GM12878 (cell line): ENCODE results near the gene RAB31. TPM values are rescaled to one million over a fixed set of nuclear protein-coding genes. Genes with fewer than 3 reads are reported as not detected.

ENCODE experiments used
- ATAC-seq: fragments of 200-7000 bp; cut with Tn5 transposase; 3 replicates; pipeline ENCODE4 v1.9.1; 2020; ENCODE audit warnings: mild to moderate bottlenecking, moderate library complexity
- BruUV-seq: library from RNA; stranded (reverse); fragments of 400-500 nt; replicated peaks from 2 replicates; lab custom pipeline; 2021; lab: Mats Ljungman, UMichigan
- CTCF ChIA-PET: fragments of 300-600 bp; sonication (Branson Sonifier 250); formaldehyde crosslinking; extraction: SDS; loops from one replicate; lab custom pipeline; 2021; ENCODE audit warnings: inconsistent platforms; lab: Yijun Ruan, JAX
- POLR2A ChIA-PET: fragments of 350-600 bp; formaldehyde crosslinking; extraction: SDS; loops from one replicate; lab custom pipeline; 2021; ENCODE audit warnings: inconsistent platforms; lab: Charles Lee
- RAD21 ChIA-PET: fragments of 300-600 bp; sonication (Branson Sonifier 250); formaldehyde crosslinking; loops from one replicate; lab custom pipeline; 2023; ENCODE audit warnings: antibody characterized with exemption; ENCODE audit not compliant: unreplicated experiment; lab: Charles Lee
- SMC1A ChIA-PET: fragments of 300-600 bp; sonication (Branson Sonifier 250); formaldehyde crosslinking; loops from one replicate; lab custom pipeline; 2023; ENCODE audit not compliant: unreplicated experiment, uncharacterized antibody; lab: Charles Lee
- DNase-seq: peaks from one replicate; pipeline ENCODE4 v3.0.0-alpha.2; 2011; ENCODE audit warnings: low read depth, low spot score
- FAIRE-seq: peaks from 3 replicates; lab custom pipeline; 2011; peaks lifted over from hg19 to GRCh38; lab: Jason Lieb, UNC
- H2AFZ ChIP-seq: 2 replicates; pipeline ENCODE4 v1.6.0; 2011; ENCODE audit warnings: low read depth, low read length, control low read depth; ENCODE audit not compliant: control insufficient read depth
- H3K27ac ChIP-seq: 2 replicates; pipeline ENCODE4 v1.5.1; 2011; ENCODE audit warnings: control low read depth; ENCODE audit not compliant: control insufficient read depth, insufficient read depth
- H3K27me3 ChIP-seq, 2 experiments: replicated peaks in 1 of 2; 2 replicates each; pipeline versions ENCODE4 v1.6.0 to v1.6.1; 2011; ENCODE audit warnings: low read length in 1 of 2; ENCODE audit not compliant: control insufficient read depth in 2 of 2, insufficient read depth in 2 of 2
- H3K36me3 ChIP-seq, 2 experiments: 2 replicates each; pipeline ENCODE4 v1.5.1; 2011; ENCODE audit warnings: low read length in 1 of 2; ENCODE audit not compliant: control insufficient read depth in 2 of 2, insufficient read depth in 2 of 2
- H3K4me1 ChIP-seq: 2 replicates; pipeline ENCODE4 v1.6.1; 2011; ENCODE audit warnings: mild to moderate bottlenecking, low read length, moderate library complexity, mixed read lengths; ENCODE audit not compliant: control insufficient read depth, insufficient read depth
- H3K4me2 ChIP-seq: 2 replicates; pipeline ENCODE4 v1.6.0; 2011; ENCODE audit warnings: control low read depth; ENCODE audit not compliant: control insufficient read depth, insufficient read depth
- H3K4me3 ChIP-seq: fragments of 200-600 bp; sonication (generic); 2 replicates; pipeline ENCODE4 v1.5.1; 2016
- H3K79me2 ChIP-seq: 2 replicates; pipeline ENCODE4 v1.6.0; 2011; ENCODE audit warnings: low read length; ENCODE audit not compliant: control insufficient read depth, insufficient read depth
- H3K9ac ChIP-seq: 2 replicates; pipeline ENCODE4 v1.8.0; 2011; ENCODE audit warnings: low read length, control low read depth, mixed read lengths; ENCODE audit not compliant: control insufficient read depth, insufficient read depth
- H3K9me3 ChIP-seq: replicated peaks from 3 replicates; pipeline ENCODE4 v1.5.1; 2011; ENCODE audit warnings: mild to moderate bottlenecking, low read length; ENCODE audit not compliant: control insufficient read depth, insufficient read depth
- H4K20me1 ChIP-seq: 2 replicates; pipeline ENCODE4 v1.6.0; 2011; ENCODE audit not compliant: control insufficient read depth, insufficient read depth
- ATF2 ChIP-seq: IDR thresholded peaks from 2 replicates; pipeline ENCODE4 v1.6.1; 2012; ENCODE audit warnings: low read length, inconsistent platforms
- CUX1 ChIP-seq: IDR thresholded peaks from 2 replicates; pipeline ENCODE4 v1.6.1; 2012; ENCODE audit warnings: improper control_type of control experiment, low read depth, low read length; ENCODE audit not compliant: insufficient replicate concordance
- ELK1 ChIP-seq: IDR thresholded peaks from 2 replicates; pipeline ENCODE4 v1.6.1; 2012; ENCODE audit warnings: low read depth, low read length, improper control_type of control experiment
- LARP7 ChIP-seq: fragments of 450-650 bp; IDR thresholded peaks from 2 replicates; pipeline ENCODE4 v1.6.1; 2017; ENCODE audit warnings: mild to moderate bottlenecking
- PAX8 ChIP-seq: fragments of 450-650 bp; IDR thresholded peaks from 2 replicates; pipeline ENCODE4 v1.6.1; 2017; ENCODE audit warnings: mild to moderate bottlenecking, moderate library complexity
- PML ChIP-seq: IDR thresholded peaks from 2 replicates; pipeline ENCODE4 v1.6.1; 2012; ENCODE audit warnings: low read length, inconsistent platforms
- POLR2AphosphoS2 ChIP-seq: IDR thresholded peaks from 2 replicates; pipeline ENCODE4 v1.6.1; 2011; ENCODE audit warnings: low read depth, mild to moderate bottlenecking, low read length, improper control_type of control experiment, moderate library complexity
- RB1 ChIP-seq: fragments of 450-650 bp; formaldehyde crosslinking; IDR thresholded peaks from 2 replicates; pipeline ENCODE4 v1.6.1; 2017; ENCODE audit warnings: mild to moderate bottlenecking, borderline replicate concordance
- RELA ChIP-seq: fragments of 450-650 bp; IDR thresholded peaks from 2 replicates; pipeline ENCODE4 v1.8.0; 2014; ENCODE audit warnings: borderline replicate concordance; ENCODE audit not compliant: partially characterized antibody
- RUNX3 ChIP-seq: IDR thresholded peaks from 2 replicates; pipeline ENCODE4 v1.6.1; 2012; ENCODE audit warnings: low read length, inconsistent platforms
- SREBF1 ChIP-seq: IDR thresholded peaks from 2 replicates; pipeline ENCODE4 v1.6.1; 2012; ENCODE audit warnings: mild to moderate bottlenecking, low read length
- WGBS: methylation state at CpG from one replicate; pipeline ENCODE4 v1.1.6; 2016; ENCODE audit warnings: low lambda C conversion rate; ENCODE audit not compliant: insufficient replicate concordance, insufficient coverage; ENCODE audit errors: missing lambda C conversion rate; 5-methylcytosine and 5-hydroxymethylcytosine counted together
- in situ Hi-C: fragments of 300-500 bp; cut with MboI; formaldehyde crosslinking; loops from 9 replicates; pipeline ENCODE4 v1.14.3; 2018; ENCODE audit warnings: mixed read lengths
- intact Hi-C: fragments of 100-400 bp; cut with micrococcal nuclease; formaldehyde crosslinking; loops from one replicate; pipeline ENCODE4 v1.14.2; 2022; ENCODE audit not compliant: unreplicated experiment
- polyA plus RNA-seq, 11 experiments: library from polyadenylated mRNA; depleted of rRNA in 4 of 11; unstranded in 6 of 11; stranded (reverse) in 5 of 11; fragments of >200 nt; fragmentation: Nextera tagmentation in 4 of 11; fragmentation: Illumina TruSeq in 1 of 11; extraction: Ambion mirVana in 4 of 11; extraction: Trizol in 1 of 11; gene quantifications; 1 replicate in 1 of 11; 2 replicates in 10 of 11; pipeline versions ENCODE4 v1.2.1 to v1.2.3, GENCODE V29; 2011 to 2016; ENCODE audit warnings: inconsistent platforms in 2 of 11, missing spikeins in 2 of 11, low read depth in 1 of 11
- total RNA-seq, 4 experiments: library from RNA; depleted of rRNA in 3 of 4; stranded (reverse); fragments of >200 nt in 3 of 4; fragmentation: Illumina TruSeq in 1 of 4; extraction: Trizol in 1 of 4; gene quantifications; 2 replicates each; pipeline versions ENCODE4 v1.2.1 to v1.2.3, GENCODE V29; 2013 to 2021

The RAB31 gene
- total and polyA plus RNA-seq, 10 of the 15 experiments (the other 5 are each of a cell fraction or from before 2014, with no cell fraction given) = 0.80 to 23.3 (median 12.2) TPM

GRCh38 chr18:9737006-9737405, 28.9 kb downstream of the RAB31 start (continued):
- TF ChIP-seq CUX1 = no peak

- DNase-seq (no peak), FAIRE-seq (no peak), ATAC-seq (no peak)
- ChIA-PET SMC1A (interaction anchor here (0.6 kb wide), 1 partner anchor 66 kb away, joined by 3 read pairs; no protein-coding TSS in a partner anchor), POLR2A (no interaction called here), CTCF (no interaction called here), RAD21 (no interaction called here)
- Histone ChIP-seq H2AFZ (no peak overlapping the region), H3K4me1 (no peaks in the 10 kb centered on the region), H3K9ac (no peak overlapping the region), H3K36me3 (no peaks in the 10 kb centered on the region), H3K27me3 (peaks cover 0 to 2% of the 10 kb centered on the region in 2 experiments; a peak in 2 of 4 replicates), H3K4me3 (no peak overlapping the region), H3K79me2 (no peaks in the 10 kb centered on the region), H3K4me2 (no peak overlapping the region), H3K27ac (no peak overlapping the region), H3K9me3 (no peaks in the 10 kb centered on the region), H4K20me1 (peaks cover 3% of the 10 kb centered on the region; the same call in 1 of the 2 replicates)
- no TSS peak for BruUV-seq
- intact Hi-C loops = no loop called here
- in situ Hi-C loops = no loop called here
- WGBS = 78% methylated on average over 13 of the region's 13 CpGs
- no peak for TF ChIP-seq RB1
- no peak for TF ChIP-seq RELA
- TF ChIP-seq LARP7 = no peak
- TF ChIP-seq SREBF1 = no peak
- TF ChIP-seq RUNX3 = no peak
- TF ChIP-seq POLR2AphosphoS2 = no peak
- TF ChIP-seq ATF2 = no peak
- no peak for TF ChIP-seq PML
- TF ChIP-seq ELK1 = no peak
- TF ChIP-seq PAX8 = no peak
These were observed 29.5 kb downstream of the RAB31 start for GRCh38 chr18:9737472-9738121.
